SKM-1 treated with dmso at 0.1 percent for 144 hours (cell line): ENCODE results near the gene FOXK1.

Source experiments
- DNase-seq: peaks from one replicate; lab custom pipeline; 2025; ENCODE audit not compliant: unreplicated experiment; lab: John Stamatoyannopoulos, UW

The FOXK1 gene

GRCh38 chr7:4720225-4720624 is 38.1 kb downstream of the FOXK1 start:
- DNase-seq = no peak

GRCh38 chr7:4722308-4722707 is 40.2 kb downstream of the FOXK1 start:
- DNase-seq = no peak

DNA sequence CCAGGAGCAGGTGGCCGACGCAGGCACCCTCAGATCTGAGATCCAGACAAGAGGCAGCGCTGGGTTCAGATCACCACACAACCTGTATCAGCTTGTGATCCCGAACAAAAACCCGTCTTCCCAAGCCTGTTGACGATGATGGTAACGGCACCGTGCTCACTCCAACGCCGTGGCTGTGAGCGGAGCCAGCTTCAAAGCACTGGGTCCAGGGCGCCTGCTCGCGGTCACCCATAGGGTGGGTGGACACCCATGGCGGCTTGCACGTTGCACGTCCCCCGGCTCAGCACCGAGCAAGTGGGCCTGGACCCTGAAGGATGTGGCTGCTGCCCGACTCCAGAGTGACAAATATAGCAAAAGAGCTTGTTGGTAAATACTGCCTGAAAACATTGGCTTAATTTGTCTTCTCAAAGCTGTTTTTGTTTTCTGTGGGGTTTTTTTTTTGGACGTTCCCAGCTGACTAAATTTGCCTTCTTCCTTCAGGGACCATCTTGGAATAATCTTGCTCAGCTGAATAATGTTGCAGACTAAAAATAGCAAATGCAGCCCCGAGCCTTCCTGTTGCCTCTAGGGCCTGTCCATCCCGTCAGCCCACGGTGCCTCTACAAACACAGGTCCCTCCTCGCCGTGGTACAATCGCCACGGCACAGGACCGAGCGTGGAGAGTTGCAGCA is 41.0 kb downstream of the FOXK1 start:
- no peak for DNase-seq

DNA sequence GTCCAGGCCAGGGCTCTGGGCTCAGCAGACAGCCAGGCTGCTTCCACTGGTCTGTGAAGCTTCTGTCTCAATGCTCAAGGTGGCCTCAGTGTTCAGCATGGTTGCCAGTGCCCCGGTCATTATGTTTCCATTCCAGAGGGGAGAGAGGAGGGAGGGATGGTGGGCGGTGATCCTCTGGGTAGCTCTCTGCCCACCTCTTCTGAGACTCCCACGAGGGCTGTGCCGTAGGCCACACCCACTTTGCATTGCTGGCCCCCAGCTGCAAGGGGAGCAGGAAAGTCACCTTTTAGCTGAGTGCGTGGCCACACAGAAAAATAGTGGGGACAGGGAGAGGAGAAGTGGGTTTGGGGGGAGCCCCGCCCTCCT is 42.5 kb downstream of the FOXK1 start:
- DNase-seq = no peak

- no peak for DNase-seq
Measured at GRCh38 chr7:4725014-4725849, 43.1 kb downstream of the FOXK1 start.

DNA sequence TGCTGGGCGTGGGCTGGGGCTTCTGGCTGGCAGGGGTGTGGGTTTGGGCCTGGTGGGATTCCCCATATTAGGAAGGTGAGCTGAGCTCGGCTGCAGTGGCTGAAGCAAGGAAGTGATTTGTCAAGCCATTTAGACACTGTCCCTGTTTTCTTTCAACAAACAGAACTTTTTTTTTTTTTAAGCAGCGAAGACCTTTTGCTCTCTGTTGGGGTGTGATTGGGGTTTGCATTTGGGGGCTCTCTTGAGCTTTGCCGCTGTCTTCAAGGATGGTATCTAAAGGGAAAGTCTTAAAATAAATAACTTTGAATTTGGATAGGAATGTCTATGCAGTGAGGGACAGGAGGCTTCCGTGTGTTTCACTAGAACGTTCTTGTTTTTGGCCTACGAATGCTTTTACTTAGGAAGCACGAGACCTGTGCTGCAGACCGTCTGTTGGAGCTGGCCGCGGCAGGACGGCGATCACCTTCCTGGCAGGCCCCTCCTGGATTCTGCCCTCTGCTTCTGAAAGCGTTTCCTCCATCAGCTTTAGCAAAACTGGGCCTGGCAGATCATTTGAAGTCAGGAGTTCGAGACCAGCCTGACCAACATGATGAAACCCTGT is 43.9 kb downstream of the FOXK1 start:
- no peak for DNase-seq

GRCh38 chr7:4726566-4726965 is 44.5 kb downstream of the FOXK1 start:
- DNase-seq = no peak

DNA sequence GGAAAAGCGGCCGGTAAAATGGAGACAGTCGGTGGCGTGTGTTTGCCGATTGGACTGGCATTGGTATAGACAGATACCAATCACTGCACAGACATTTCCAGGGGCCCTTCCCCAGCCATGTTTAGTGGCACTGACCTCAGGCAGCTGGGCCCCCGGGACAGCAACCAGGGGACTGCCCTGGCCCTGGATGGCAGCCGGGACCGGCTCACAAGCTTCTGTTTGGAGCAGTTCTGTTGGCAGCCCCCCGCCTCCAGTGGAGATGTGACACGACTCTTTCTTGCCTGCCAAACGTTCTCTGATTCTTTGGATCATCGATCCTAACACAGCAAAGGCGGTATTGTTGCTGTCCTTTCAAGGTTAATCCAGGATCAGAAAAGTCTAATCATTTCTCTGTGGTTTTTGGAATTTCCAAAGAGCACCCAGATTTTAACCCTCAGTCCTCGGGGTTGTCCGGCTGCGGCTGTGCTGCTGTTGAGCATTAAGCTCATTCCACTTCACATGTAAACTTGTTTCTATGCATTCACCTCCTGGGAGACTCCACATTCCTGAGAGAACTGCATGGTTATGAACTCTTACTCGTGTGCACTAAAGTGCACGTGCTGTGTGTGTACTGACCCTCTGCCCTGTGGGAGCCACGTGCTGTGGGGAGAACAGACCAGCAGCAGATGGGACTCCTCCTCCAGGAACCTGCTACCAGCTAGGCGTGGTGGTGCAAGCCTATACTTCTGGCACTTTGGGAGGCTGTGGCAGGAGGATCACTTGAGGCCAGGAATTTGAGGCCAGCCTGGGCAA is 46.0 kb downstream of the FOXK1 start:
- no peak for DNase-seq

- no peak for DNase-seq
Measured at GRCh38 chr7:4729266-4729665, 47.2 kb downstream of the FOXK1 start.

GRCh38 chr7:4730276-4730675 is 48.2 kb downstream of the FOXK1 start:
- no peak for DNase-seq

- DNase-seq = no peak
Measured at GRCh38 chr7:4730971-4731370, 48.9 kb downstream of the FOXK1 start.

- DNase-seq = no peak
Measured at GRCh38 chr7:4731803-4732202, 49.7 kb downstream of the FOXK1 start.

- DNase-seq = no peak
Measured at GRCh38 chr7:4733936-4734528, 51.9 kb downstream of the FOXK1 start.

DNA sequence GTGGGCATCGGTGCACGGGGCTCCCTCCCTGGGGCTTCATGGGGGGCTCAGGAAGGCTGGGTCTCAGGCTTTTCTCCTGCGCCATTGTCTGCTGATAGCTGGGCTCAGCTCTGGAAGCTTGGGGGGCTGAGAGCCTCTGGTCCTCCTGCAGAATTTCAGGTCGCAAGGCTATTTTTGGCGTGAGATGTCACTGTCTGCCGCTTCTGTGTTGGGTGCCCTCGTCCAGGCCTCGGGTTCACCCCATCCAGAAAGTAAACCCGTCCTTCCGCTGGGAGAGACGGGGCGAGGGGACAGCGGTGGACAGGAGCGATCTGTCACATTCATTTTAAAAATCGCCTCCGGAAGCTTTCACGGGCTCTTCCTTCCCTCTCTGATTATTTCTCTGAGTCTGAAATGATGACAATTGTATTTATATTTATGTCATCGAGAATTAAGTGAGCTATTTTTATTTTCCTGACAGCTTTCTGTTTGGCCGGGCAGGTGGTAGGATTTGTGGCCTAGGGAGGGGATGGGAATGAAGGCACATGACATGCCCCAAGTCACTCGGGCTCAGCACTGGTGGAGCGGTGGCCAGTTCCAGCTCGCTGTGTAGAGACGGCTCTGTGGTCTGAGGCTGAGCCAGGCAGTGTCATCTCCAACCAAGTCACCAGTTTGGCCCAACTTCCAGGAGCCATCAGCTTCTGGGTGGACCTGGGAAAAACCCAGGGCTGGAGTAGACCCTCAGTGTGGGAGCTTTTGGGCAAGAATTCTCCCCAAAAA is 52.7 kb downstream of the FOXK1 start:
- DNase-seq = no peak

GRCh38 chr7:4737300-4737699 is 55.2 kb downstream of the FOXK1 start:
- DNase-seq = no peak

DNA sequence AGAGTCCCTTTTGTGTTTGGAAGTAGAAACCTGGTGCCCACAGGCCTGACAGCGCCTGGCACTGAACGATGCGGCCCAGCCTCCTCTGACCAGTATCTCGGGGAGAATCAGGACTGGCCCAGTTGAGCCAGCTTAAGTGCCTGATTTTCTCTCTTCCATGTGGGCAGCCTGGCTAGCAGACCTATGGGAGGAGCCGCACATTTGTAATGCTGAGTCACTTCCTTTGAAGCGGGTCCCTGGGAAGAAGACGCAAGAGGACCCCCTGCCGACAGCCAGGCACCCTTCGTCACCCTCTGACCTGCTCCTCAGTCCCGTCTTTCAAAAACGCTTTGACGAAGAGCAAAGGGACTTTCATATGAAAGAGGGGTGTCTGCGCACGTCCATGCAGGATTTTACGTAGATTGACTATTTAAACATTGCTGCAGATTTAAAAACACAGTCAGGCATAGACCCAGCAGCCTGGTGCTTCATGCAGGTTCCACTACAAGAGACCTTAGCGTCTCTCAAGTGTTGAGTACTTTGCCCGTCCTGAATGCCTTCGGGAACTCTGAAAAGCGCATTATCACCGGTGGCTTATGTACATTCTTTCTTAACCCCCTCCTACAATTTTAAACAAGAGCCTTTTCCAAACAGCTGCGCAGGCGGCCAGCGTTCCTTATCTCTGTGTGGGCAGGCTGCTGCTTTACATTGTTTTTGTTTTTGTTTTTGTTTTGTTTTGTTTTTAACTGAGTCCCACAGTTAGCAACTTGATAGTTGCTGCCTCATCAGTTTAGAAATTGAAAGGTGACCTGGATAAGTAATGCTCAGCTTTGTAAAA is 56.8 kb downstream of the FOXK1 start:
- DNase-seq = no peak

GRCh38 chr7:4739528-4739992 is 57.5 kb downstream of the FOXK1 start:
- DNase-seq = no peak

DNA sequence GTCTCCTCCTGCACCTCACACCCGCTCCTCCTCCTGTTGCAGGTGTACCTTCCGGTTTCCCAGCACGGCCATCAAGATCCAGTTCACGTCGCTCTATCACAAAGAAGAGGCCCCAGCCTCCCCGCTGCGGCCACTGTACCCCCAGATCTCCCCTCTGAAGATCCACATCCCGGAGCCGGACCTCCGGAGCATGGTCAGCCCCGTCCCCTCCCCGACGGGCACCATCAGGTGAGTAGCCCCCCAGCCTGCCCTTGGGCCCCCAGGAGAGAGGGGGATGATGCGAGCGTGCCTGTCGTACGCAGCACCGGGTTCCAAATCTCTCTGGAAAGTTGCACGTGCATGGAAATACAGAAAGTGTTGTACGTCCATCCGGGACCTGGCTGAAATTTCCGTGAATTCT is 58.7 kb downstream of the FOXK1 start:
- no peak for DNase-seq

GRCh38 chr7:4742051-4742573 is 60.0 kb downstream of the FOXK1 start:
- DNase-seq = no peak
